ENCODE results near the gene CALML4. TPM values are rescaled to one million over a fixed set of nuclear protein-coding genes. Genes with fewer than 3 reads are reported as not detected.
"Not testable (repeated sequence)": the region's sequence is repeated elsewhere in the genome, so short reads cannot be mapped to it uniquely, and the experiment has no call there.

The CALML4 gene
- total RNA-seq, 1 donor from 2014 or later, result 7.3 TPM

- Histone ChIP-seq H3K4me3 (no peak overlapping the region), H3K4me1 (peaks cover 36% of the 10 kb centered on the region), H3K27ac (no peak overlapping the region), H3K27me3 (ENCODE audit: low read depth) (no peaks in the 10 kb centered on the region), H3K36me3 (no peaks in the 10 kb centered on the region), H3K9me3 (no peaks in the 10 kb centered on the region)
- no peak for DNase-seq
- intact Hi-C loops (cut with DNase I), result no loop called here
- no peak for TF ChIP-seq CTCF (IDR thresholded peaks at IDR 0.05)
- ATAC-seq, result no peak
These were observed 1.2 kb downstream of the CALML4 start for GRCh38 chr15:68203956-68204355.

GRCh38 chr15:68203486-68203885, 1.6 kb downstream of the CALML4 start:
- Histone ChIP-seq H3K27me3 (ENCODE audit: low read depth) (no peaks in the 10 kb centered on the region), H3K4me3 (no peak overlapping the region), H3K9me3 (no peaks in the 10 kb centered on the region), H3K27ac (no peak overlapping the region), H3K36me3 (no peaks in the 10 kb centered on the region), H3K4me1 (peaks cover 36% of the 10 kb centered on the region)
- ATAC-seq, result no peak
- no peak for TF ChIP-seq CTCF (IDR thresholded peaks at IDR 0.05)
- intact Hi-C loops (cut with DNase I), result no loop called here
- no peak for DNase-seq

DNA sequence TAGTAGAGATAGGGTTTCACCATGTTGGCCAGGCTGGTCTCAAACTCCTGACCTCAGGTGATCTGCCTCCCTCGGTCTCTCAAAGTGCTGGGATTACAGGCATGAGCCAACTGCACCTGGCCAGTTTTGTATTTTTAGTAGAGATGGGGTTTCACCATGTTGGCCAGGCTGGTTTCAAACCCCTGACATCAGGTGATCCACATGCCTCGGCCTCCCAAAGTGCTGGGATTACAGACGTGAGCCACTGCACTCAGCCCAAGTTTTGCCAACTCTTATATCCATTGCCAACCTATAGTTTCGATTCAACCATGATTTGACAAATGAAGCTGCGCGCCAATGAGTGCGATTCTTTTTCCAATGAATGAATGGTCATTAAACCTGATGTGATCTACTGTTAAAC, 2.1 kb downstream of the CALML4 start:
- not testable (repeated sequence) for ATAC-seq

DNA sequence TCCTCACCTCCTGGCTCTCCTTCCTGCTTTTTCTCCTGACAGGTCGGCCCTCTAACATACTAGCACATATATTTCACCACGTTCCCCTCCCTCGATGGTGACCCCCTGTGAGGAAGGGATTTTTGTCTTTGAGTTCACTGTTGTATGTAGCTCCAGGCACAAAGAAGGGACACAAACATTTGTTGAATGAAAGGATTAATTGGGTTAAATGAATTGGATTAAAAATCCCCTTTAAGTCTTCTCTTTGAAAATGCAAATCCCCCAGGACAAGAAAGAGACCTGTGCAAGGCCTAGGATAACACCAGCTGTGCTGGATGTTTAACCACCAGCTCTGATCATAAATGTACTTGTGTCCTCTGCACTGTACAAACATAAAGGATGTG, 3.3 kb downstream of the CALML4 start:
- no peaks in the 10 kb centered on the region for H3K36me3 ChIP-seq
- H3K4me1 ChIP-seq, result peaks cover 43% of the 10 kb centered on the region
- no peak for TF ChIP-seq CTCF (IDR thresholded peaks at IDR 0.05)
- ATAC-seq (no peak), DNase-seq (no peak)
- intact Hi-C loops (cut with DNase I), result no loop called here
- H3K9me3 ChIP-seq, result no peaks in the 10 kb centered on the region
- no peak overlapping the region for H3K4me3 ChIP-seq
- H3K27me3 ChIP-seq (ENCODE audit: low read depth), result no peaks in the 10 kb centered on the region
- H3K27ac ChIP-seq, result no peak overlapping the region

More for the DNA sequence above, 2.1 kb downstream of the CALML4 start:
- DNase-seq; intact Hi-C loops (cut with DNase I); H3K4me3 ChIP-seq; H3K9me3 ChIP-seq; H3K27ac ChIP-seq; H3K36me3 ChIP-seq; H3K27me3 ChIP-seq (ENCODE audit: low read depth): not testable (repeated sequence)
- H3K4me1 ChIP-seq, result peaks cover 41% of the 10 kb centered on the region

DNA sequence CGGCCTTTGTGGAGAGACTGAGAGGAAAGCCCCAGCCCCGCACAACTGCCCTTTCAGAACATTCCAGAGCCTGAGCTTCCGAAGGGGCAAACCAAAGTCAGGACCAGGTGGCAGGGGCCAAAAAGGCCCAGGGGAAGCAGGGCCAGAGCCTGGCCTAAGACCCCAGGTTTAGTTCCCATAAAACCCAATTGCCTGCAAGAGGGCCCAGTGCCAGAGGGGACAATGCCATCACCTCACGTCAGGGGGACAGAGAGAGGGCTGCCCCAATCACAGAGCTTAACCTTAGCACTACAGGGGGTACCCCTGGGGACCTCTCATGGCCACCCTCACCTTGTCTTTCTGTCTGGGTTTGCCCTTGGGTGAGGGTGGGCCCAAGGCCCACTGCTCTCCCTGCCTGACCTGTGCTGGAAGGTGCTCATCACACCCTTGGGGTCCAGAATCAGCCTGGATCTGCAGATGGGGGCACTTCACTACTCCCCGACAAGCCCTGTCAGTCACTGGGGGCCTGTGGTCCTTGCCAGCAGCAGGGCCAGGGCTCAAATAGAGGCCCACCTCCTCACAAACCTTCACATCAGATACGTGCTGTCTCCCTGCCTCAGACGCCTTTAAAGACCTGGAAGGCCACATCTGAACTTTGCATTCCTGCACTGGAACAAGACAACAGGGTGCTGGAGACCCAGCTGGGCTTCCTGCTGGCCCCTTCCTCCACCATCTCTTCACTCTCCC, 3.8 kb downstream of the CALML4 start:
- H3K27ac ChIP-seq, result no peak overlapping the region
- peaks cover 37% of the 10 kb centered on the region for H3K4me1 ChIP-seq
- no peak for ATAC-seq
- intact Hi-C loops (cut with DNase I), result no loop called here
- TF ChIP-seq CTCF (IDR thresholded peaks at IDR 0.05), result no peak
- no peak overlapping the region for H3K4me3 ChIP-seq
- no peaks in the 10 kb centered on the region for H3K9me3 ChIP-seq
- no peaks in the 10 kb centered on the region for H3K27me3 ChIP-seq (ENCODE audit: low read depth)
- H3K36me3 ChIP-seq, result no peaks in the 10 kb centered on the region
- no peak for DNase-seq

GRCh38 chr15:68200016-68200861, 4.9 kb downstream of the CALML4 start:
- no peaks in the 10 kb centered on the region for H3K27me3 ChIP-seq (ENCODE audit: low read depth)
- no peak for TF ChIP-seq CTCF (IDR thresholded peaks at IDR 0.05)
- H3K4me1 ChIP-seq, result peaks cover 27% of the 10 kb centered on the region
- no peak for ATAC-seq
- intact Hi-C loops (cut with DNase I), result no loop called here
- no peak overlapping the region for H3K27ac ChIP-seq
- no peak overlapping the region for H3K4me3 ChIP-seq
- H3K36me3 ChIP-seq, result no peaks in the 10 kb centered on the region
- DNase-seq, result no peak
- no peaks in the 10 kb centered on the region for H3K9me3 ChIP-seq

Data from lower lobe of right lung (tissue), 2 donors.